Measurements from ENCODE around the gene SMARCAL1. TPM values are rescaled to one million over a fixed set of nuclear protein-coding genes. Genes with fewer than 3 reads are reported as not detected.
"Not testable (repeated sequence)": the region's sequence is repeated elsewhere in the genome, so short reads cannot be mapped to it uniquely, and the experiment has no call there.

The SMARCAL1 gene
- total RNA-seq, 1 donor from 2014 or later = 33.0 TPM

DNA sequence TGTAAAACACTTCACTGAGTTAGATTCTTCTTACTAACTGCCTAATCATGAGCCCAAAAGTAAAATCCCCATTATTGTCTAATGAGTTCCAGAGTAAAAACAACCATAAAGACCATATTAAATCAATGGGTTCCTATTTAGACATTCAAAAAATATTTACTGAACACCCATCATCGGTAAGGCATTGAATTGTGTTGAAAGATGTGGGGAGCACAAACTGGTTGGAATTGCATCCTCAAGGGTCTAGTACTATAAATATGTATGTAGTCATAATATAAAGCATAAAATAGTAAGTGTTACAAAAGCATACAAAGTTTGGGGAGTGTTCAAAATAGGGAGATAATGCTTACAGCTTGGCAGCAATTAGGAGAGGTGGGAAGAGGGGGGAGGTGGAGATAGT is 37.0 kb upstream of the SMARCAL1 start:
- H3K9me3 Mint-ChIP-seq = no peaks in the 10 kb centered on the region
- no peaks in the 10 kb centered on the region for H3K36me3 Mint-ChIP-seq
- DNase-seq (ENCODE audit: low spot score in 2 of 2, unreplicated experiment in 2 of 2) = no peak
- peaks cover 10% of the 10 kb centered on the region for H3K4me1 Mint-ChIP-seq
- H3K4me3 Mint-ChIP-seq = no peak overlapping the region
- TF ChIP-seq, protein P1, sequence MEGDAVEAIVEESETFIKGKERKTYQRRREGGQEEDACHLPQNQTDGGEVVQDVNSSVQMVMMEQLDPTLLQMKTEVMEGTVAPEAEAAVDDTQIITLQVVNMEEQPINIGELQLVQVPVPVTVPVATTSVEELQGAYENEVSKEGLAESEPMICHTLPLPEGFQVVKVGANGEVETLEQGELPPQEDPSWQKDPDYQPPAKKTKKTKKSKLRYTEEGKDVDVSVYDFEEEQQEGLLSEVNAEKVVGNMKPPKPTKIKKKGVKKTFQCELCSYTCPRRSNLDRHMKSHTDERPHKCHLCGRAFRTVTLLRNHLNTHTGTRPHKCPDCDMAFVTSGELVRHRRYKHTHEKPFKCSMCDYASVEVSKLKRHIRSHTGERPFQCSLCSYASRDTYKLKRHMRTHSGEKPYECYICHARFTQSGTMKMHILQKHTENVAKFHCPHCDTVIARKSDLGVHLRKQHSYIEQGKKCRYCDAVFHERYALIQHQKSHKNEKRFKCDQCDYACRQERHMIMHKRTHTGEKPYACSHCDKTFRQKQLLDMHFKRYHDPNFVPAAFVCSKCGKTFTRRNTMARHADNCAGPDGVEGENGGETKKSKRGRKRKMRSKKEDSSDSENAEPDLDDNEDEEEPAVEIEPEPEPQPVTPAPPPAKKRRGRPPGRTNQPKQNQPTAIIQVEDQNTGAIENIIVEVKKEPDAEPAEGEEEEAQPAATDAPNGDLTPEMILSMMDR (IDR thresholded peaks at IDR 0.05; ENCODE audit: unreplicated experiment) = no peak
- no peak overlapping the region for H3K27ac Mint-ChIP-seq
- H3K27me3 Mint-ChIP-seq (ENCODE audit: low read depth) = peaks cover 81% of the 10 kb centered on the region

DNA sequence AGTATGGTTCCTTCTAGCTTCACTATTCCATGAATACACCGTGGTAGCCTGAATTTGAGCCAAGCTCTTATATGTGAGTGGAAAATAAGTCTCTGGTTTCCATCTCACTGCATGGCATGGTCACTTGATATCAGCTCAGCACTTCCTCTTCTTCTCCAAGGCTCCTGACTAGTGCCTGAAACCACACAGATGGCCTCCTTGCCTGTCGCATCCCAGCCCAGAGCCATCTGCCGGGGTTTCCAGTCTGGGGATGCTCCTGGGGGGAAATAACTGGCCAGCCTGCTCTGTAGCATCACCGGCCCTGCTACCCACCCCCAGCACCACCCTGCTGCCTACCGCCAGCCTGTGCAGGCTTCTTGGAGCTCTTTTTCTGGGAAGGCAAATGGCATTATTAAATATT is 32.3 kb upstream of the SMARCAL1 start:
- no peak for DNase-seq (ENCODE audit: low spot score in 2 of 2, unreplicated experiment in 2 of 2)
- H3K4me3 Mint-ChIP-seq = no peak overlapping the region
- H3K27ac Mint-ChIP-seq = no peak overlapping the region
- no peaks in the 10 kb centered on the region for H3K4me1 Mint-ChIP-seq
- H3K36me3 Mint-ChIP-seq = no peaks in the 10 kb centered on the region
- H3K9me3 Mint-ChIP-seq = peaks cover 5% of the 10 kb centered on the region
- H3K27me3 Mint-ChIP-seq (ENCODE audit: low read depth) = peaks cover 52% of the 10 kb centered on the region
- TF ChIP-seq, protein P1 (IDR thresholded peaks at IDR 0.05; ENCODE audit: unreplicated experiment) = no peak

DNA sequence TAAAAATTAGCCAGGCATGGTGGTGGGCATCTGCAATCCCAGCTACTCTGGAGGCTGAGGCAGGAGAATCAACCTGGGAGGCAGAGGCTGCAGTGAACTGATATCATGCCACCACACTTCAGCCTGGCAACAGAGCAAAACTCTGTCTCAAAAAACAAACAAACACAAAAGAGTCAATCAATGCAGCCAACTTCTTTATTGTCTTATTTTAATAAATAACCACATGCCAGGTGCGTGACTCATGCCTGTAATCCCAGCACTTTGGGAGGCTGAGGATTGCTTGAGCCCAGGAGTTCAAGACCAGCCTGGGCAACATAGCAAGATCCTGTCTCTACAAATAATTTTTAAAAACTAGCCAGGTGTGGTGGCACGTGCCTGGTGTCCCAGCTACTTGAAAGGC is 27.9 kb upstream of the SMARCAL1 start:
- not testable (repeated sequence) for H3K4me1 Mint-ChIP-seq; H3K36me3 Mint-ChIP-seq; H3K4me3 Mint-ChIP-seq; H3K27ac Mint-ChIP-seq; H3K9me3 Mint-ChIP-seq; DNase-seq (ENCODE audit: low spot score in 2 of 2, unreplicated experiment in 2 of 2)
- peaks cover 44% of the 10 kb centered on the region for H3K27me3 Mint-ChIP-seq (ENCODE audit: low read depth)

DNA sequence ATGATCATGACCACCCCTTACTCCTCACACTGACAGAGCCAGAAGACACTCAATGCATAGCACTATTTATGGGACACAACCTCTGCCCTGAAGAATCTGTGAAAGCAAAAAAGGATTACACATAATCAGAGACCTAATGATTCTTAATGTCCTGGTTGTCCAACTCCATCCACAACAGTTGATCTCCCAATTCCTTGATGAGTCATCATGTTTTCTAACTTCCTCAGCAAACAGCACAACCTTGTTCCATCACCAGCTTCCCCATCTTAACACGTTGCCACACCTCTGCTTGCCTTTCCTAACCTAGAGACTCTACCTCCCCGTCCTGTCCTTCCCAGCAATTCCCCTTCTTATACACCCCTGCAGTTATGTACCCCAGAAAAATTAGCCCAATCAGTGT is 26.8 kb upstream of the SMARCAL1 start:
- Mint-ChIP-seq H3K27ac (no peak overlapping the region), H3K27me3 (ENCODE audit: low read depth) (peaks cover 38% of the 10 kb centered on the region), H3K4me3 (no peak overlapping the region), H3K4me1 (no peaks in the 10 kb centered on the region), H3K36me3 (no peaks in the 10 kb centered on the region), H3K9me3 (peaks cover 5% of the 10 kb centered on the region)
- TF ChIP-seq, protein P1 (IDR thresholded peaks at IDR 0.05; ENCODE audit: unreplicated experiment) = no peak
- DNase-seq (ENCODE audit: low spot score in 2 of 2, unreplicated experiment in 2 of 2) = no peak

DNA sequence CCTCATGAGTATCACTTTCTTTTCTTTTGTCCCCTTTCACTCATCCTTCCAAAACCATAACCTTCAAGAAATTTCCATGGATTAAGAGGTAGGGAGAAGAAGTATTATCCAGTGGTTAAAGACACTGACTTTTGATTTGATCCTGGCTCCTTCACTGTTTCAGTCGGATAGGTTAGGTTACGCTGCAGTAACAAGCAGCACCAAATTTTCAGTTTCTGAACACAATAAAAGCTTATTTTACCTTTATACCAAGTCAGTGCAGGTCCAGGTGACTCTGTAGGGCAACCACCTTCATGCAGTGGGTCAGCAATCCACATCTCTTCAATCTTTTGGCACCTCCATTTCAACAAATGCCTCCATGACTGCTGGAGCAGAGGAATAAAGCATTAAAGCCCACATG is 25.0 kb upstream of the SMARCAL1 start:
- no peak overlapping the region for H3K27ac Mint-ChIP-seq
- DNase-seq (ENCODE audit: low spot score in 2 of 2, unreplicated experiment in 2 of 2) = no peak
- H3K4me3 Mint-ChIP-seq = no peak overlapping the region
- H3K27me3 Mint-ChIP-seq (ENCODE audit: low read depth) = peaks cover 34% of the 10 kb centered on the region
- H3K4me1 Mint-ChIP-seq = no peaks in the 10 kb centered on the region
- TF ChIP-seq, protein P1 (IDR thresholded peaks at IDR 0.05; ENCODE audit: unreplicated experiment) = no peak
- peaks cover 5% of the 10 kb centered on the region for H3K9me3 Mint-ChIP-seq
- H3K36me3 Mint-ChIP-seq = no peaks in the 10 kb centered on the region

DNA sequence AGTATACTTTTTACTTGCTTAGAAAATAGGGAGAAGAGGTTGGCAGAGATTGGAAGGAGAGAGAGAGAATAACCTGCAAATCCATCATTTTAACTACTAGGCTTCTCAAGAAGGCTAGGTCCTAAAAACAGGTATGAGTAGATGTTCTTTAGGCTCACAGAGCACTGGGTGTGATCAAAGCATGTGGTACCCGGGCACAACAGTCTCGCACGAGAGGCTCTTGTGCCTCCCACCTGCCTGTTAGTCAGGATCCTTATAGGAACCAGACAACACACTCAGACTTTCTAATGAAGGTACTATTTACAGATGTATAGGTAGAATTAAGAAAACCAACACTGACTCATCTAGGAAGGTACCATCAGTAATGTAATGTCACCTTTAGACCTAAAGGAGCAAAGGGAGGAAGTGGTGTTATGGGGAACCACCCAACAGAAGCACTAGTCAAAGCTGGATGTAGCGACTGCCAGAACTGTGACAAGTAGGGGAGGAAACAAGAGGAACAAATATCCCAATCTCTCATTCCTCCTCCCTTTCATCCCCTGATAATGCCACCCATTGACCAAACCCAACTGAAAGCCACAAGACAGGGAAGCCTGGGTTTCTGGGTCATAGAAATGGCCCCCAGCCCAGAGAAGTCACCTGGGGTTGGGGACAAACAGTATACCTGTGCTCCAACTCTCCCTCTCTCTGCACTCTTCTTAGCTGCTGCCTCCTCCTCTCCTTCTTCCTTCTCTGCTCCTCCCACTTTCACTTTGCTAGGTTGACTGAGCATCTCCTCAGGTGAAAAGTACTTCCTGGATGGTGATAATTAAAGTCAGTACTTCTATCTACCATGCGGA is 24.0 kb upstream of the SMARCAL1 start:
- no peak for DNase-seq (ENCODE audit: low spot score in 2 of 2, unreplicated experiment in 2 of 2)
- TF ChIP-seq, protein P1 (IDR thresholded peaks at IDR 0.05; ENCODE audit: unreplicated experiment) = no peak
- H3K36me3 Mint-ChIP-seq = no peaks in the 10 kb centered on the region
- H3K27me3 Mint-ChIP-seq (ENCODE audit: low read depth) = peaks cover 34% of the 10 kb centered on the region
- H3K27ac Mint-ChIP-seq = no peak overlapping the region
- H3K4me1 Mint-ChIP-seq = no peaks in the 10 kb centered on the region
- peaks cover 5% of the 10 kb centered on the region for H3K9me3 Mint-ChIP-seq
- no peak overlapping the region for H3K4me3 Mint-ChIP-seq

Measured in mesothelial cell of epicardium (in vitro differentiated cells).